GM19455 (cell line): Measurements from ENCODE around the gene PALLD.

Experiments
- ATAC-seq: cut with Tn5 transposase; IDR thresholded peaks from one replicate; pipeline ENCODE4 v1.9.1; 2021; ENCODE audit not compliant: unreplicated experiment

Gene PALLD

DNA sequence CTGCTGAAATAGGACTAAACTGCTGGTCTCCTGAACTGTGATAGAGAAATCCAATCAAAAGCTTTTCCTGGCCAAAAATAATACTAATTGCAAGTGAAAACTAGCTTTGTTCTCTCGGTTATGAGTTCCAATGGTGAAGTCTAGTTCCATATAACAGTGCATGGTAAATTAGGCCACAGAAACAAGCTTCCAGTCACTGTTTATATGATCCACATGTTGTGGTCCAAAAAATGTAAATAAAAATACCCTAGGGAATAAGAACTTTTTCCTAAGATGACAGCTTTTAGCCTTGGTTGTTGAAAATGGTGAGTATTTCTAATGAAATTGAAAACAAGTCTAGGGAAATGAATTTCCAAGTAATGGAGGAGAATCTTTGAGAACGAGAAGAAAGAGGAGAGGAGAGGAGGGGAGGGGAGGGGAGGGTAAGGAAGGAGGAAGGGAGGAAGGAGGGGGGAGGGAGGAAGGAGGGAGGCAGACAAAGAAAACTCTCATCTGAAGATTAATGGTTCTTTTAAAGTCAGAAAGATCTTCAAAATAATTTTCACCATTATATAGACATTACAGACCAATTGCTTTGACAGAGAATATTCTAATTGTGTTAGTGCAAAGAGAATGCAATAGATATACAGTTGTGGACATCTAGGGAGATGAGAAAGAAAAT lies 26.1 kb downstream of the PALLD start:
- ATAC-seq: no peak

DNA sequence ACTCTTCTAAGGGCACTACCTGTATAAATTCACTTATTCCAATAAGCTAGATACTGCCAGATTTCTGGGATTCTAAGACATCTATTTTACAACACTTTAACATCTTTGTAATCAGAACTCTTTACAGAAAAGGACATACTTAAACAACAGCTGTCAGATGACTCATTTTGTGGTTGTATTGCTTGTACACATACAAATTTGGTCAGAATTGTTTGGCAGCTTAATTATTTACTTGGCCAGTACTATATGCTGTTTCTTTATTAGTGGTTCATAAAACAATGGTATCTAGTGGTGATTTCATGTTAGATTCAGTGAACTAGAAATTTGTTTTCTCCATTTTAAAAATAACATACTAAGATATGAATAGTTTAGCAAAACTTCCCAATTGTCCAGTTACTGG lies 27.2 kb downstream of the PALLD start:
- ATAC-seq: no peak

DNA sequence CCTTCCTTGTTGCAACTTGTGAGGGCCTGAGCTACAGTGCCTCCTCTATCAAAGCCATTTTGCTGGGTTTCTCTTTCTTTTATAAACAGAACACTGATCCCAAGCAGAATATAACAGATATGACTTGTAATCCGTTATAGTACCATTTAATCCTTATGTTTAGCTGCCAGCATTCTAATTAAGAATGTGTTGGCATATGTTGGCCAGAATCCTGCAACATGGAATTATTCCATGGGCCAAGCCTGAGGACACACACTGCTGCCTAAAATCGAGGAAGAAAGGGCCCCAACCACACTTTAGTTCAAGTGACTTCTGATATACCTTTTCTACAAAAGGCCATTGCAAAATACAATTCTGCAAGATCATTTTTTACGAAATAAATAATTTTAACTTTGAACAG lies 28.0 kb downstream of the PALLD start:
- no peak for ATAC-seq

DNA sequence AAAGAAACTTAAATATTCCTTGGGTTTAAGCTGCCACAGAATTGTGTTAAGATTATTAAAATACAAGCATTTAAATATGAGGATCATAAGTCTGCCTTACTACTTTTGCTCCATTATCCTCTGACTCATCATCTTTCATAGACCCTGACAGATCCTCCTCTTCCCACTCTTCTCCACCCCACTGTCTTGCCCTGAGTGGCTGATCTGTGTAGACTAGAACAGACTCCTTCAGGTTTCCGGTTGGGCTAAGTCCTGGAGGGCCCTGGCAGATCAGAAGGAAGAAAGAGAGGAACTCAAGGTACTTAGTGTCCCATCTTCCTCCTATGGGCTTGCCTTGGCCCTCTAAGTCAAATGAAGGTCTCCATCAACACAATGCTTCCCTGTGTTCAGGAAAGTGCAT lies 30.7 kb downstream of the PALLD start:
- no peak for ATAC-seq

DNA sequence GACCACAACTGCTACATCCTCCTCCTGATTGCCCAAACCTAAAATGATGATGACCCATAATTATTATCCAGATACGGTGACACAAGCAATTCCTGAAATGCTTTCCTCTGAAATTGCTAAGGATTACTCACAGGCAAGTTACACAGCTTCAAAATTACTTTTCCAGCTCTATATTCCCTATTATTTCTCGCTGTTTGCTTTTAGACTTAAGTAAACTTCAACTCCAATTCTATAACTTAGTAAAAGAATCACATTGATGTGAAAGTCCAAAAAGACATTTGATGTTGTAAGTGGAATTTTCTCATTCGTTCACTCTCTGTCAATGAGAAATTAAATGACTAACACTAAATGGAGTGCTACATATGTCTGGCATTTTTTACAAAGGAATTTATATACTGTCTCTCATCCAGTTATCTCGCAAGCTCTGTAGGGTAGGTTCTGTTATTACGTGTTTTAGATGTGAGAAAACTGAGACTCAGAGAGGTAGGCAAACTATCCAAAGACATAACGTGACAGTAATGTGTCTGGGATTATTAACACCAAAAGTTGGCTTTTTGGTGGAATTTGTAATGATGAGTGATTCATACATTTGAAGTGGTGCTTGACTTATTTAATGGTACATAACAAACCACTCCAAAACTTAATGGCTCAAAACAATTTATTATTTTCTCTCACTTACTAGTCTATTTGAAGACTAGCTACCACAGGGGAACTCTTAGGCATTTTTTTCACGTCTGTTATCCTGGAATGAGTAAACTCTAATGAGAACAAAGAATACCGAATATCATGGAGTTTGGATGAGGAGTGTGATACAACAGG lies 31.5 kb downstream of the PALLD start:
- no peak for ATAC-seq

DNA sequence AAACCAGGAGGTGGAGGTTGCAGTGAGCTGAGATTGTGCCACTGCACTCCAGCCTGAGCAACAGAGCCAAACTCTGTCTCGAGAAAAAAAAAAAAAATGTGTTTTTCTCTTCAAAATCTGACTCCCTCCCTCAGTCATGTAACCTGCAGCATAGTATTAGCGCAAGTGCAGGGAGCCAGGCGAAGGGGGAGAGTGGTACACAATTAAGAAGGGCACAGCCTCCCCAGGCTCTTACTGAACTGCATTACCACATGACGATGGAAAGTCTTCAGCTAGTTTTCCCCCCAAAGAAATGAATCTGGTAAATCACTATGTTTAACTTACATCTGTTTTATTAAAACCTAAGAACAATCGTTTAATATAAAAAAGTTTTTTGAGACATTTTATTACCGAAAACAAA lies 32.4 kb downstream of the PALLD start:
- ATAC-seq: no peak

DNA sequence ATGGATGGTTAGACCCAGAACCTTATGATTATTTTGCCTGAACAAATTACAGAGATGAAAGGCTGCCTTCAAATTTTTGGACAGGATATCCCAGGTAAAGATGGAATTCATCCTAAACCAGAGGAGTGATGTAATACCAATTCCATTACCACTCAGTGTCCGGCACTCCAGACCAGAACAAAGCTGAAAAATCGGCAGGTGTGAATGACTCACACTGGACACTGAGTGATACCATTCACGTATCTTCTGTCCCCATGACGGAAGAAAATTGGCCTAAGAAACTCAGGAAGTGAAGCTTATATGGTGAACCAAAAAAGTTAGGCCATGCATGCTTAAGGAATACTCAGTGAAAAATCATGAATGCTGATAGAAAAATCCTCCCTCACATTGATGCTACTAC lies 34.5 kb downstream of the PALLD start:
- no peak for ATAC-seq

DNA sequence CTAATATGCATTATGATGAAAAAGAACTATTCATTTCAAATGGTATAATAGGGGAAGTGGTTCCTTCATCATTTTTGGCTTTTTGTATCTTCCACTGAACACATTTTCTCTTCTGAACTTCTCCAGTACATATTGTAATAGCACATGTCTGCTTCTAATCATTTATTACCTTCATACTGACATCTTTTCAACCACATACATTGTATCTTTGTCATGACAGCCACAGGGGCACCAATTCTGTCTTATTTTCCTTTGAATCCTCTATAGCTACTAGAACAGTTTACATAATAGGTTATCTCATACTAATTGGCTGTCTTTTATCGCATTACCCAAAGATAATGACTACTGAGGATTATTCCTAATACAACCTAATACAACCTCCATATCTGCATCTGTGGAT lies 37.7 kb downstream of the PALLD start:
- ATAC-seq: no peak

DNA sequence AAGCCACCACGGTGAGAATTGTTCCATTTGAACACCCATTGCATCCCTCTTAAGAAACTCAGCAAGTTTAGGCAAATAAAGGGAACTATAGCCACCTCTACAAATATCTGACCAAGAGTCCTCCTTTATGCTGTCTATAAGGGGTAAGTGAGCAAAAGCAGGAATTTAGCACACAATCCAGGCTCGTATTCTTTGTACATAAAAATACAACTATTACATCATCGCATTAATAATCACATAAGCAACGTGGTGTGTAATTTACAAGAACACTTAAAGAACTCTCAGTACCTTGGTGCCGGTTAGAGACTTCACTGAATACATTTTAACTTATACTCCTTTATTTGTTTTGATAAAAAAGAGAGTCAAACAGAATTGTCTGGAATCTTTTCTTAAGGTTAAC lies 38.8 kb downstream of the PALLD start:
- no peak for ATAC-seq

DNA sequence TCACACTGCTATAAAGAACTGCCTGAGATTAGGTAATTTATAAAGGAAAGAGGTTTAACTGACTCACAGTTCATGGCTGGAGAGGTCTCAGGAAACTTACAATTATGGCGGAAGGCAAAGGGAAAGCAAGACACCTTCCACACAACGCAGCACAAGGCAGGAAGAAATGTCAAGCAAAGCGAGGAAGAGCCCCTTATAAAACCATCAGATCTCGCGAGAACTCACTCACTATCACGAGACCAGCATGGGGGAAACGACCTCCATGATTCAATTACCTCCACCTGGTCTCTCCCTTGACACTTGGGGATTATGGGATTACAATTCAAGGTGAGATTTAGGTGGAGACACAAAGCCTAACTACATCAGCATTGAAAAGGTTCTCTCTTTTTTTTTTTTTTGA lies 39.6 kb downstream of the PALLD start:
- ATAC-seq: no peak

DNA sequence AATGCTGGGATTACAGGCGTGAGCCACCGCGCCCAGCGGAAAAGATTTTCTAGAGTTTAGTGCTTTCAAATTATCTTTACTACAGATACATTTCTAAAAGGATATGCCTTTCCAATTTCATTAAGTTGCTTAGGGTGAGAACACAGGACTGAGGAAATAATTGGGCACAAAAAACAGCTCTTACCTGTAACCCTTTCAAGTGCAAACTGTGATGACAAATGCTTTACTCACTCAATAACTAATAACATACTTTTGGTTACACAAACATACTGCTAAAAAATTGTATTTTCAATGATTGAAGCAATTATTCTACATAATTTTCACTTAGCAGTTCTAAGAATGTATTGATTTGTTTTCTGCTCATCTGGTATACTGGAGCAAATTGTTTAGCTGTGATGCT lies 40.2 kb downstream of the PALLD start:
- ATAC-seq: no peak

DNA sequence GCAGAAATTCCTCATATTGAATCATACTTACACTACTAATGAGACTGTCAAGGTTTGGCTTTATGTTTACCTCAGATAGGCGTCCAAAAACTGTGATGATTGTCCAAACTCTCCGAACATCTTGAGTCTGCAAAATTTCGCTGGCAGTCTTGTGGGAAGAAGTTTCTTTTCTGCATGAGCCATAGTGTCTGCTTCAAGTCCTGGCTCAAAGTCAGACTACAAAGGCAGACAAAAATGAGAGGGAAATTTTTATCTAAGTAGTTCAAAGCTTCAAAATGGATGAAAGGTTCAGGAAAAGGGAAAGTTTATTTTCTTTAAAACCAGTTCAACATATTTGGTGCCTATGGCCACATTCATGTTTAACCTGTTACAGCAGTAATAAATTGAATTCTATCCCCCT lies 40.7 kb downstream of the PALLD start:
- no peak for ATAC-seq

DNA sequence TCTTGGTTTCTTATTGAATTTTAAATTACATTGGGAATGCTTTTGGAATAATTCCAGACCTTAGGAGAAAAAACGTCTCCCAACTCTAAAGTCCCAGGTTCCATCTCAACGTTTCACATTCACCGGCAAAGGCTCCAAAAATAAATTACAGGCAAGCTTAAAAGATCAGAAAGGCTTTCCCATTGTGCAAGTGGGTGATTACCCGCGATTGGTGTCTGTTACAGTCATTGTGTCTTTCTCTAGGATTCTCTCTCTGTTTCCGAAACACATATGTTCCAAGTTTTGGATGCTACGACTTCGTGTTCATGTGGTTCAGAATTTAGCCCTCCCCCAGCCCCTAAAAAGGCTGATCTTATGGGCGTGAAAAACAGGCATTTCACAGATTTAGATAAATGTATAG lies 41.8 kb downstream of the PALLD start:
- no peak for ATAC-seq

DNA sequence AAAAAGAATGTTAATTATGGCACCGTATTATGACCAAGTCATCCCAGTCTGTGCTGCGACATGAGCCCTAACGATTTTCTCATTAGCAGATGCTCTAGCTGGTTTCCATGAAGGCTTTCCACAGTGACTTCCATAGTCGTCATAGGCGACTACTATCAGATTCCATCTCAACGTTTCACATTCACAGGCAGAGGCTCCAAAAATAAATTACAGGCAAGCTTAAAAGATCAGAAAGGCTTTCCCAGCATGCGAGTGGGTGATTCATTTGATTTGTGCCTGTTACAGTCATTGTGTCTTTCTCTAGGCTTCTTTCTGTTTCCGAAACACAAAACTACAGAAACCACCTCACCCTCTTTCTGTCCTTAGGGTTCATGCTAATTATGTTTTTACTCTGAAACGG lies 43.2 kb downstream of the PALLD start:
- ATAC-seq: no peak

DNA sequence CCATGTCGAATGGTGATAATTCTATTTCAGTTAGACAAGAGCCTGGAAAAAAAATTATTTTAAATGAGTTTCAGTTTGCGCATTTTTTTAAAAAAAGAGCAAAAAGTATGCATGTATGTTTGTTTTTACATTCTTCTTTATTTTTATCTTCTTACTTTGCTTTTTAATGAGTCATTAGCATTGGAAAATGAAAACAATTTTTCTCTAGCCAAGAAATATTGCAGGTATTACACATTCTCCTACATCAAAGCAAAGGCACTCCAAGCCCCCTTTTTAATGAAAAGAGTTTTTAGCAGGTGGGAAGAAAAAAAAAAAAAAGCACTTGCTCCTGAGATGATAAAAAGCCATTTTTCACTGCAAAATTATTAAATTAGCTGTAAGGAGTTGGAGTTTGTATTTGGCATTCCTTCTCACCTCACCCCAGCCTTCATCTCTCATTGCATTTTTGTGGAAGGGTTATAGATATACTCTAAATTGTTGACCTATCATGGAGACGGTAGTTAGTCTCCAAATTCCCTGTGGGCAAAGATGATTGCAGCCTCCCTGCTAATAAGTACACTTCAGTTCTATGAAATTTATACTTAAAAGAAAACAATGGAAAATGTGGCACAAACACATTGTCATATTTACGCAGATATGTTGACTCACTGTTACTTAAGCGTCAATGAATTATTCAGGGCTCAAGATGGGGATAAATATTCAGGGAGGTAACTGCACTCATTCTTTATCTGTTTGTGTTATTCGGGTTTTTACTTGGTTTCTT lies 43.8 kb downstream of the PALLD start:
- no peak for ATAC-seq

DNA sequence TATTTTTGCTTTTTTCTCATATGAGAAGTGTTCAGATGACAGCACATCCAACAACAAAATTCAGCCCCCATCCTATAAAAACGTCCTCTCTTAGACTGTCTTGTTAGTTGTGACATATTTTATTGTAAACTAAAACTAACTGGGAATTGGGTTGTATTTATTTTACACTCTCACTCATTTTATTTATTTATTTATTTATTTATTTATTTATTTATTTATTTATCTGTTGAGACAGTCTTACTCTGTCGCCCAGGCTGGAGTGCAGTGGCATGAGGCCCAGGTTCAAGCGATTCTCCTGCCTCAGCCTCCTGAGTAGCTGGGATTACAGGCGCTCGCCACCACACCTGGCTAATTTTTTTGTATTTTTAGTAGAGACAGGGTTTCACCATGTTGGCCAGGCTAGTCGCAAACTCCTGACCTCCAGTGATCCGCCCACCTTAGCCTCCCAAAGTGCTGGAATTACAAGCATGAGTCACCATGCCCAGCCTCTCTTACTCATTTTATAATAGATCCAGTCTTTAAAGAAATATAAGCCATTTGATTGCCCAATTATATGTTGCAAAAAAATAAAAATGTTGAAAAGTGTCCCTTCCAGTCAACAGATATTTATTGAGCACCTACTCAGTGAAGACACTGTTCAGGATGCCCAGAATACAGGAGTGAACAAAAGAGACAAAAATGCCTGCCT lies 44.6 kb downstream of the PALLD start:
- ATAC-seq: no peak

DNA sequence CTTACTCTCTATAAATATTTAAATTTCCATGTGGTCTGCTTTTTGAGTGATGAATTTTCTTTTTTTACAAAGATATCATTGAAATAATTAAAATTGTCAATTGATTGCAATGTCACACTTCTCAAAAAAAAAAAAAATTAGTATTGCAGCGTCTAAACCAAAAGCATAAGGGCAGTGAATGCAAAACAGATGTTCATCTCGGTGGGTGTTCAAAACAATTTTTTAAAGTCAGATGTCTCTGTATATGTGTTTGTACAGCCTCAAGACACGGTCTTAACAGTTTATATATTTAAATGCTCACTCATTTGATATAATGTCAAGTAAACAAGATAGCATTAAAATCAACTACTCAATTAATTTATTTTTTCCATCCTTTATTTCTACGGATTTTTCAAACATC lies 52.3 kb downstream of the PALLD start:
- no peak for ATAC-seq

DNA sequence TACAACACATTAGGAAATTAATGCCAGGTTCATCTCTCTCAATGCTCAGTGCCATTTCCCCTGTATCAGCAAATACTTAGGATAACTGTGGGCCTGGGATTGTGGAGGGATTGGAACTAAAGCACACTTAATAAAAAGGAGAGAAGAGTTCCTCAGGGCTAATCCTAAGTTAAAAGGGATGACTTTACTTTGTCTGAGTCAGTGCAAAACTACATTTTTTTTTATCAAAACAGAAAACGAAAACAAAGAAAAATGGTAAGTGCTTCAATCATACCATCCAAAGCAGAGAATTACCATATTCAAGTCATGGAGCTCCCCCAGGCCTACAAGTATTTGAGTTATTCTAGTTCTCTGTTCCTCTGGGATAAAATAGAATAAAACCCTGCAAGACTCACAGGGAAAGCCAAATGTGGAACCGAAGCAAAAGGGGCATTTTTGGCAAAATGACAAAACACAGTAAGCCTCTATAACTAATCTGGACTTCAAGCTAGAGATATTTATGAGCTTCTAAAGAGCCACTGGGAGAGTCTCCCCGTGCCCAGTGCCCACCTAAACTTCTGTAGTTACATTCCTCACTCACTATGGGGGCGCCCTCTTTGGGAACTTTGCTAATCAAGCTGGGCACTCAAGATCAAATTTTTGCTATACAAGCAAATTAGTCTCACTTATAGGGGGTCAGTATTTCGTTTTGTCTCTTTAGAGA lies 53.4 kb downstream of the PALLD start:
- no peak for ATAC-seq

DNA sequence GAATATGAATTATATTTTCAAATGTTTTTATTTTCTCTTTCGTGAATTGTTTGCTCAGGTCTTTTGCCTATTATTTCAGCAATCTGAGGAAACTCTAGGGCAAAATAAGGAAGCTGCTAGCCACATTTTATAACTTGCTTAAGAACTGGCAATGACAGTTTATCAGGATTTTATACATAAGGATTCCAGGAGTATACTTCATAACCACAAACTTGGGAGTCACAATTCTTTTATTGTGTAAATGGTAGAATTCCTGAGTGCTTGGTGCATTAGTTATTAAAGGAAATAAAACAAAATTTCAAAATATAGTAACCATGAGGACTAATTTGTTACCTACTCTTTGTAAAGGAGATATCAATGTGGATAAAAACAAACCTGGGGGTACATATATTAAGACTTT lies 54.4 kb downstream of the PALLD start:
- ATAC-seq: no peak

DNA sequence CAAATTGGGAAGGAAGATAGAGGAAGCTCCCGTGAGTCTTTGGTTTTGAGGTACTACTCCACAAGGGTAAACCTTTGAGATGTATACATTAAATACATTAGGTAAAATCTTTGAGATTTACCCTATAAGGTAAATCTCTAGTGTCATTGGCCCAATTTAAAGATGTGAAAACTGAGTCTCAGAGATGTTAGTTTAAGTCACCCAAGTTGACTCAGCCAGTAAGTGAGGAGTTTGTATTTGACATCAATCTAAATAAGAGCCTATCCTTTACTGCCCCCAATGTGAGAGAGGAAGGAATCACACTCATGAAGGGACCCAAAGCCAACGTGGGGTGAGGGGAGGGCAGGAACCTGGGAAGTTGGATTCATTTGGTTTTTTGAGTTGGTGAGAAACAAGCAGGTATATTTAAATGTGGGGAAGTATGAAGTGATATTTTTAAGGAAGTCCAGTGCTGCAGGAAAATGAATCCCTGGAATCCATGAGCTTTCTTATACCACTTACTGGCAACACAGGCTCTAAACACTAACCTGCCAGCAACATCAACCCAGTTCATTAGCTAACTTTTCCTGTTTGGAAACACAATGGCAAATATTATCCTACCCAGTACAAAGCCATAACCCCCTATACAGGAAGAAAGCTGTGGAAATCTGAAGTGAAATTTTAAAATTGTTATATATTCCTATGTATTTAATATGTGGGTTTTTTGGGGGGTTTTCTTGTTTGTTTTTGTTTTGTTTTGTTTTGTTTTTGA lies 55.3 kb downstream of the PALLD start:
- ATAC-seq: no peak
